Stomach (tissue), 4 donors: ENCODE measurements around the gene IFNGR1.

Source experiments
- POLR2A ChIP-seq, 4 donors: fragments of 450-650 bp; IDR thresholded peaks; one replicate each; pipeline ENCODE4 v1.6.1; 2016; ENCODE audit warnings: antibody characterized with exemption in 4 of 4, control low read depth in 2 of 4, mild to moderate bottlenecking in 1 of 4, moderate library complexity in 1 of 4
- POLR2AphosphoS5 ChIP-seq, 3 donors: sonication (generic); formaldehyde crosslinking; IDR thresholded peaks; one replicate each; pipeline ENCODE4 v1.6.1; 2016; ENCODE audit warnings: antibody characterized with exemption in 3 of 3
- TF ChIP-seq, protein P1 (sequence below), 7 experiments: fragments of 450-650 bp in 4 of 7; fragments of 200-600 bp in 3 of 7; sonication (generic) in 3 of 7; IDR thresholded peaks; one replicate each; pipeline ENCODE4 v1.5.1; 2016 to 2019; ENCODE audit warnings: antibody characterized with exemption in 7 of 7, control low read depth in 2 of 7, mild to moderate bottlenecking in 1 of 7

DNA sequence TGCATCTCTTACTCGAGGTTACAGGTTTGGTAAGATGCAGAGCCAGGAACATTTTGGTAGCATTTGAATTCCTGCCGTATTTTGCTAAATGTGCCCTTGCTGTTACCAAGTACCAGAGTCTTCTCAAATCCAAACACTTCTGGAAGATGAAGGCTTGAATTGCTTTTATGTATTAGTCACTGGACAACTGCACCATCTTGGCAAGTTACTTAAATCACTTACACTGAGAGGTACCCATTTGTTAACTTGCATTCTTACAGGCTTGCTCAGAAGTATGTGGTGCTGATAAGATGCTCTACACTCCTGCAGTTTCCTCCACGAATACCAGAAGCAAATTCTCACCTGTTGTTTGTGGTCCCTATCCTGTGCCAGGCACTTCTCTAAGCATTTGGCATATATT lies 58.4 kb downstream of the IFNGR1 start:
- TF ChIP-seq, protein P1, sequence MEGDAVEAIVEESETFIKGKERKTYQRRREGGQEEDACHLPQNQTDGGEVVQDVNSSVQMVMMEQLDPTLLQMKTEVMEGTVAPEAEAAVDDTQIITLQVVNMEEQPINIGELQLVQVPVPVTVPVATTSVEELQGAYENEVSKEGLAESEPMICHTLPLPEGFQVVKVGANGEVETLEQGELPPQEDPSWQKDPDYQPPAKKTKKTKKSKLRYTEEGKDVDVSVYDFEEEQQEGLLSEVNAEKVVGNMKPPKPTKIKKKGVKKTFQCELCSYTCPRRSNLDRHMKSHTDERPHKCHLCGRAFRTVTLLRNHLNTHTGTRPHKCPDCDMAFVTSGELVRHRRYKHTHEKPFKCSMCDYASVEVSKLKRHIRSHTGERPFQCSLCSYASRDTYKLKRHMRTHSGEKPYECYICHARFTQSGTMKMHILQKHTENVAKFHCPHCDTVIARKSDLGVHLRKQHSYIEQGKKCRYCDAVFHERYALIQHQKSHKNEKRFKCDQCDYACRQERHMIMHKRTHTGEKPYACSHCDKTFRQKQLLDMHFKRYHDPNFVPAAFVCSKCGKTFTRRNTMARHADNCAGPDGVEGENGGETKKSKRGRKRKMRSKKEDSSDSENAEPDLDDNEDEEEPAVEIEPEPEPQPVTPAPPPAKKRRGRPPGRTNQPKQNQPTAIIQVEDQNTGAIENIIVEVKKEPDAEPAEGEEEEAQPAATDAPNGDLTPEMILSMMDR (IDR thresholded peaks at IDR 0.05), result no peak
- TF ChIP-seq POLR2AphosphoS5 (IDR thresholded peaks at IDR 0.05), result no peak
- TF ChIP-seq POLR2A (IDR thresholded peaks at IDR 0.05), result no peak
